Mucosa of descending colon (tissue), 3 donors: Measurements from ENCODE around the gene ARMC2. TPM values are rescaled to one million over a fixed set of nuclear protein-coding genes. Genes with fewer than 3 reads are reported as not detected.

Experiments used
- ATAC-seq: fragments of 200-7000 bp; cut with Tn5 transposase; one replicate; pipeline ENCODE4 v1.9.1; 2020; ENCODE audit warnings: mild to moderate bottlenecking, moderate library complexity
- DNase-seq, 3 donors: peaks; one replicate each; pipeline ENCODE4 v3.0.0-alpha.2; 2020
- H3K36me3 ChIP-seq: fragments of 200-600 bp; one replicate; pipeline ENCODE4 v1.8.0; 2021; ENCODE audit warnings: low read depth, mild to moderate bottlenecking
- H3K4me1 ChIP-seq: fragments of 200-600 bp; one replicate; pipeline ENCODE4 v1.8.0; 2021; ENCODE audit warnings: low read depth, mild to moderate bottlenecking
- H3K4me3 ChIP-seq: fragments of 200-600 bp; one replicate; pipeline ENCODE4 v1.8.0; 2021; ENCODE audit warnings: mild to moderate bottlenecking
- H3K9me3 ChIP-seq: fragments of 200-600 bp; one replicate; pipeline ENCODE4 v1.8.0; 2021; ENCODE audit warnings: mild to moderate bottlenecking
- CTCF ChIP-seq: fragments of 200-600 bp; IDR thresholded peaks from one replicate; pipeline ENCODE4 v1.8.0; 2022; ENCODE audit warnings: antibody characterized with exemption, mild to moderate bottlenecking
- intact Hi-C, 2 donors: fragments of 100-400 bp; cut with DNase I in 1 of 2; cut with micrococcal nuclease in 1 of 2; formaldehyde crosslinking; loops; one replicate each; pipeline versions ENCODE4 v1.11.0 to v1.11.1; 2022; cut with DNase I, micrococcal nuclease
- long read RNA-seq, 2 donors: library from polyadenylated mRNA; unstranded; transcript quantifications; one replicate each; pipeline ENCODE4 v2.0.0, GENCODE V29; 2019 to 2021
- total RNA-seq, 3 donors: library from RNA; stranded (reverse); fragmentation: NEBNext Ultra II Directional in 2 of 3; extraction: Animal tissue kit (Norgen Biotek cat#: 25700) in 2 of 3; gene quantifications; one replicate each; pipeline versions ENCODE4 v1.2.1 to v1.2.4, GENCODE V29; 2021 to 2023
- donor health status: DM: no; HTN: no; CAD: no; lungs with moderate emphysema.
- donor health status: DM: no; HTN: no; CAD: no.
- donor health status: DM: no; HTN: yes; CAD: no.

ARMC2 gene
- total RNA-seq: 1 to 10 TPM; 3.5 to 5.5 (median 4.8) TPM
- long read RNA-seq, donor 1, partial matches to known transcripts: 0 of 1 reads
- long read RNA-seq, donor 1, other reads (novel, unspliced or antisense): 1 of 1 reads
- long read RNA-seq, donor 2: 0 reads

GRCh38 chr6:108848116-108848868 is at the start of gene ARMC2:
ARMC2 (plus strand) TSS chr6:108848422; CDS start chr6:108854268, 5,846 bp downstream.
- Histone ChIP-seq H3K4me1 (peaks cover 4% of the 10 kb centered on the region), H3K9me3 (no peaks in the 10 kb centered on the region), H3K4me3 (peak within 1 kb of the TSS; percentile 27), H3K36me3 (no peaks in the 10 kb centered on the region)
- ATAC-seq: peak; percentile 98
- DNase-seq: peak; percentile 94 to 99 (median 95)
- TF ChIP-seq CTCF: no peak
- intact Hi-C loops: no loop called here

GRCh38 chr6:108798670-108799353 is 49.4 kb upstream of the ARMC2 start:
- H3K4me1 ChIP-seq: no peaks in the 10 kb centered on the region
- no peak for TF ChIP-seq CTCF
- peak; percentile 38 to 73 (median 53) for DNase-seq
- H3K4me3 ChIP-seq: no peak overlapping the region
- intact Hi-C loops: no loop called here
- H3K36me3 ChIP-seq: no peaks in the 10 kb centered on the region
- ATAC-seq: peak; percentile 69
- H3K9me3 ChIP-seq: no peaks in the 10 kb centered on the region

GRCh38 chr6:108799354-108799717 is 48.9 kb upstream of the ARMC2 start:
- no peak overlapping the region for H3K4me3 ChIP-seq
- ATAC-seq (no peak), DNase-seq (no peak)
- TF ChIP-seq CTCF: no peak
- H3K9me3 ChIP-seq: no peaks in the 10 kb centered on the region
- intact Hi-C loops: no loop called here
- H3K36me3 ChIP-seq: no peaks in the 10 kb centered on the region
- no peaks in the 10 kb centered on the region for H3K4me1 ChIP-seq

- intact Hi-C loops: no loop called here
- H3K4me1 ChIP-seq: no peaks in the 10 kb centered on the region
- H3K9me3 ChIP-seq: no peaks in the 10 kb centered on the region
- H3K4me3 ChIP-seq: no peak overlapping the region
- ATAC-seq: no peak
- no peaks in the 10 kb centered on the region for H3K36me3 ChIP-seq
- no peak for DNase-seq
- no peak for TF ChIP-seq CTCF
These were observed 48.4 kb upstream of the ARMC2 start for GRCh38 chr6:108799791-108800190.

GRCh38 chr6:108800427-108800864 is 47.8 kb upstream of the ARMC2 start:
- intact Hi-C loops: no loop called here
- ATAC-seq (no peak), DNase-seq (no peak)
- Histone ChIP-seq H3K4me3 (no peak overlapping the region), H3K9me3 (no peaks in the 10 kb centered on the region), H3K36me3 (no peaks in the 10 kb centered on the region), H3K4me1 (no peaks in the 10 kb centered on the region)
- TF ChIP-seq CTCF: no peak
